Stimulated activated CD8-positive, alpha-beta memory T cell treated with anti-CD3 and anti-CD28 coated beads, Interleukin-15, amount 100 ng/mL, for 1 hour (primary cell): ENCODE data around the gene CCDC73.
"Not testable (repeated sequence)": the region's sequence is repeated elsewhere in the genome, so short reads cannot be mapped to it uniquely, and the experiment has no call there.

Experiments used
- DNase-seq: peaks from one replicate; pipeline ENCODE4 v3.0.0-alpha.2; 2020; ENCODE audit warnings: low read depth

The CCDC73 gene

GRCh38 chr11:32794439-32794838, at the start of gene CCDC73:
Gene CCDC73 (minus strand): TSS chr11:32794662. CDS start chr11:32760243, 34,419 bp downstream.
- DNase-seq = no peak

GRCh38 chr11:32843544-32843943, 49.1 kb upstream of the CCDC73 start:
- no peak for DNase-seq

GRCh38 chr11:32840587-32840986, 46.1 kb upstream of the CCDC73 start:
- no peak for DNase-seq

GRCh38 chr11:32839308-32839707, 44.8 kb upstream of the CCDC73 start:
- no peak for DNase-seq

GRCh38 chr11:32838505-32839274, 44.2 kb upstream of the CCDC73 start:
- DNase-seq = no peak

- no peak for DNase-seq
Observed at GRCh38 chr11:32836946-32837345, 42.5 kb upstream of the CCDC73 start.

GRCh38 chr11:32833921-32834320, 39.5 kb upstream of the CCDC73 start:
- no peak for DNase-seq

GRCh38 chr11:32831221-32831620, 36.8 kb upstream of the CCDC73 start:
- no peak for DNase-seq

- DNase-seq = no peak
Observed at GRCh38 chr11:32830796-32831195, 36.3 kb upstream of the CCDC73 start.

GRCh38 chr11:32830413-32830738, 35.9 kb upstream of the CCDC73 start:
- no peak for DNase-seq

GRCh38 chr11:32829680-32830412, 35.4 kb upstream of the CCDC73 start, which contains the start of gene PRRG4:
Gene PRRG4 (plus strand): TSS chr11:32829927. CDS start chr11:32830530, 603 bp downstream.
- no peak for DNase-seq

GRCh38 chr11:32829157-32829679, 34.8 kb upstream of the CCDC73 start:
- no peak for DNase-seq

- no peak for DNase-seq
Observed at GRCh38 chr11:32827276-32827675, 32.8 kb upstream of the CCDC73 start.

- DNase-seq = no peak
Observed at GRCh38 chr11:32826113-32826512, 31.7 kb upstream of the CCDC73 start.

GRCh38 chr11:32823617-32824016, 29.2 kb upstream of the CCDC73 start:
- DNase-seq = not testable (repeated sequence)

- DNase-seq = no peak
Observed at GRCh38 chr11:32821917-32822560, 27.6 kb upstream of the CCDC73 start.

- no peak for DNase-seq
Observed at GRCh38 chr11:32821517-32821916, 27.1 kb upstream of the CCDC73 start.

GRCh38 chr11:32820497-32820896, 26.0 kb upstream of the CCDC73 start:
- DNase-seq = no peak

- no peak for DNase-seq
Observed at GRCh38 chr11:32819187-32819586, 24.7 kb upstream of the CCDC73 start.

GRCh38 chr11:32817852-32818183, 23.4 kb upstream of the CCDC73 start:
- no peak for DNase-seq

GRCh38 chr11:32817181-32817851, 22.9 kb upstream of the CCDC73 start:
- DNase-seq = no peak

- no peak for DNase-seq
Observed at GRCh38 chr11:32809313-32809712, 14.9 kb upstream of the CCDC73 start.
